GM21825 (cell line): Measurements from ENCODE around the gene CYB5R3.
A peak's percentile ranks its signal among the peaks of the same experiment; 100 is the strongest.
"Not testable (repeated sequence)": the region's sequence is repeated elsewhere in the genome, so short reads cannot be mapped to it uniquely, and the experiment has no call there.

Source experiments
- ATAC-seq: cut with Tn5 transposase; IDR thresholded peaks from one replicate; pipeline ENCODE4 v1.9.1; 2021; ENCODE audit warnings: mild to moderate bottlenecking, moderate library complexity; ENCODE audit not compliant: unreplicated experiment

CYB5R3 gene

DNA sequence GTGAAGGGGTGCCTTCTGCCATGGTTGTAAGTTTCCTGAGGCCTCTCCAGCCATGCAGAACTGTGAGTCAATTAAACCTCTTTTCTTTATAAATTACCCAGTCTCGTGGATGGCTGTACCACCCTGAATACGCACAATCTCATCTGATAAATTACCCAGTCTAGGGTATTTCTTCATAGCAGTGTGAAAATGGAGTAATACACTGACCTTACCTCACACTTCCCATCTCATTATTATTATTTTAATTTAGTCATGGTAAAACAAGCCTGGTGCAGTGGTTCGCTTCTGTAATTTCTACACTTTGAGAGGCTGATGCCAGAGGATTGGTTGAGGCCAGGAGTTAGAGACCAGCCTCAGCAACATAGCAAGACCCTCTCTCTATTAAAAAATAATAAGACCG lies 30.5 kb upstream of the CYB5R3 start:
- ATAC-seq, result no peak

DNA sequence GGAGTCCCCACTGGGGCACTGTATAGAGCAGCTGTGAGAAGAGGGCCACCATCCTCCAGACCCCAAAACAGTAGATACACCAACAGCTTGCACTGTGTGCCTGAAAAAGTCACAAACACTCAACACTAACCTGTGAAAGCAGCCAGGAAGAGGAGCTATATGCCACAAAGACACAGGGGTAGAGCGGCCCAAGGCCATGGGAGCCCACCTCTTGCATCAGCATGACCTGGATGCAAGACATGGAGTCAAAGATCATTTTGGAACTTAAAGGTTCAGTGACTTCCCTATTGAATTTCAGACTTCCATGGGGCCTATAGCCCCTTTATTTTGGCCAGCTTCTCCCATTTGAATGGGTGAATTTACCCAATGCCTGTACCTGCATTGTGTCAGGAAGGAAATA lies 29.7 kb upstream of the CYB5R3 start:
- no peak for ATAC-seq

DNA sequence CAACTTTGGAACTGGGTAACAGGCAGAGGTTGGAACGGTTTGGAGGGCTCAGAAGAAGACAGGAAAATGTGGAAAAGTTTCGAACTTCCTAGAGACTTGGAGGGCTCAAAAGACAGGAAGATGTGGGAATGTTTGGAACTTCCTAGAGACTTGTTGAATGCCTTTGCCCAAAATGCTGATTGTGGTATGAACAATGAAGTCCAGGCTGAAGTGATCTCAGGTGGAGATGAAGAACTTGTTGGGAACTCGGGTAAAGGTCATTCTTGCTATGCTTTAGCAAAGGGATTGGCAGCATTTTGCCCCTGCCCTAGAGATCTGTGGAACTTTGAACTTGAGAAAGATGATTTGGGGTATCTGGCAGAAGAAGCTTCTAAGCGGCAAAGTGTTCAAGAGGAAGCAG lies 28.7 kb upstream of the CYB5R3 start:
- not testable (repeated sequence) for ATAC-seq

DNA sequence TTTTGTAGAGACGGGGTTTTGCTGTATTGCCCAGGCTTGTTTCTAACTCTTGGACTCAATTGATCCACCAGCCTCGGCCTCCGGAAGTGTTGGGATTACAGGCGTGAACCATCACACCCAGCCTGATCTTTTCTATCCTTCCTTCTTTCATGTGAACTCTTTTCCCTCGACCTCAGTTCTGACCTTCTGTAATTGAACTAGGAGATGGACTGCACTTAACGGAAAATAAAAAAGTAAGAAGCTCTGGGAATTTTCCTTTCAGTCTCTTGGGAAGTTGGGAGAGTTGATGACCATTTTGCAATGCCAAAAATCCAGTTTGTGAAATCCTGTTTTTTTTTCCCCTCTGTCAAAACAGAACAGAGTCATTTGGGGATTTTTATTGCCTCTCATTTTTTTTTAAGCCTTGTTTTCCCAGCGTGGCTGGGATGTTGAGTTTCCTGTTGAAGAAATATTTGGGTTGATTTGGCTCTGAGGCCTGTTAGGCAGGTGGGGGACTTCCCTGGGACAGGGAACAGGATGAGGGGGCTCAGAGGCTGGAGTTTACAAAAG lies 26.9 kb upstream of the CYB5R3 start:
- no peak for ATAC-seq

DNA sequence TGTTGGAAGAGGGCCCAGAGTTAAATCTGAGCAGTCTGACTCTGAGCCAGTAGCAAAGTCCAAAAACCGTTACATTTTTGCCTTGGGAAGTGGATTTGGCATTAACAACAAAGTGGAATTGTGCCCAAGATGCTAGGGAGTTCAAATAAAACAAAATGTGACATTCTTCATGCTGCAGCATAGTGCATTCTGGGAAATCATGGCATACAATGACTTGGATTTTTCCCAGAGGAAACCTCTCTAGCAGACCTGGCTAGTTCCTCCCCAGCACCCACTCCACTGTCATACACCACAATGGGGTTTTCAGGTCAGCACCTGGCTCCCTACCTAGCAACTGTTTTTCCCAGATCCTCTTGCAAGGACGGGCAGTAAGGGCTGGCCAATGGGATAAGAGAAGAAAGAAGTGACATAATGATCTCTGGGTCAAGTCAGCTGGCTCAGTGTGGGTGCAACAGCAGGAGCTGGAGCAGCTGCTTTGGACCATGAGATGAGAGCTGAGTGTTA lies 24.8 kb upstream of the CYB5R3 start:
- no peak for ATAC-seq

DNA sequence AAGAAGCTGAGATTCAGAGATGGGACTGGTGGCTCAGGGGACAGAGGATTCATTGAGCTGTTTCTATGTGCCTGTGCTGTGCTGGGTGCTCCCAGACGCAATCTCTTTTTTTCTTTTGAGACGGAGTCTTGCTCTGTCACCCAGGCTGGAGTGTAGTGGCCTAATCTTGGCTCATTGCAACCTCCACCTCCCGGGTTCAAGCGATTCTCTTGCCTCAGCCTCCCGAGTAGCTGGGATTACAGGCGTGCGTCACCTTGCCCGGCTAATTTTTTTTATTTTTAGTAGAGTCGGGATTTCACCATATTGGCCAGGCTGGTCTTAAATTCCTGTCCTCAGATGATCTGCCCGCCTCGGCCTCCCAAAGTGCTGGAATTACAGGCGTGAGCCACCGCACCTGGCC lies 23.9 kb upstream of the CYB5R3 start:
- not testable (repeated sequence) for ATAC-seq

DNA sequence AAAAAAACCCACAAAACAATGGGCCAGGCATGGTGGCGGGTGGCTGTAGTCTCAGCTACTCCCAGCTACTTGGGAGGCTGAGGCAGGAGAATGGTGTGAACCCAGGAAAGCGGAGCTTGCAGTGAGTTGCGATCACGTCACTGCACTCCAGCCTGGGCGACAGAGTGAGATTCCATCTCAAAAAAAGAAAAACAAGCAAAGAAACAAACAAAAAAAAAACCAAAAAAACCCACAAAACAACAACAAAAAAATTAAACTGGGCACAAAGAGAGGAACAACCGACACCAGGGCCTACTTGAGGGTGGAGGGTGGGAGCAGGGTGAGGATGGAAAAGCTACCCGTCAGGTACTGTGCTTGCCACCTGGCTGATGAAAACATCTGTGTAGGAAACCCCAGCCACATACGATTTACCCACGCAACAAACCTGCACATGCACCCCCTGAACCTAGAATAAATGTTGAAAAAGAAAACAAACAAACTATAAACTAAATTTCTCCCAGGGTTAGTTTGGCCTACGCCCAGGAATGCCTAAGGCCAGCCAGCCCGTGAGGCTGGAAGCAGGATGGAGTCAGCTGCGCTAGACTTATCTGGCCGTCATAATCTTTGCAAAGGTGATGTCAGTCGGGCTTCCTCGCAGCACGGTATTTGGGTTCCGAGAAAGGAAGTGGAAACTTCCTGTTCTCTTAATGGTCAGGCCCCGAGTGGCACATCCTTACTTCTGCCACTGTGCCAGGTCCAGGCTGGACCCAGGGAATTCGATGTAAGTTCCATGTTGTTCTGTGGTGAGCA lies 21.9 kb upstream of the CYB5R3 start:
- no peak for ATAC-seq

DNA sequence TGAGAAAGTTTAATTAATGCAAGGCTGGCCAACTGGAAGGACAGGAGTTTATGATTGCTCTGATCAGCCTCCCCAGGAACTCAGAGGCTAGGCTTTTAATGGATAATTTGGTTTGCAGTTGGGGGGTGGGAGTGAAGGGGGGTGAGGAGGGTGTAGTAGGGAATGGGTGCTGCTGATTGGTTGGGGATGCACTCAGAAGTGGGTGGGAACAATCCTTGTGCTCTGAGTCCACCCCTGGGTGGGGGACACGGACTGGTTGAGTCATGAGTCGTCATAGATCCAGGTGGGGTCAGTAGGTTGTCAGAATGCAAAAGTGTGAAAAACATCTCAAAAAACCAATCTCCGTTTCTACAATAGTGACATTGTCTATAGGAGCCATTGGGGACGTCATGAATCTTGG lies 20.9 kb upstream of the CYB5R3 start:
- no peak for ATAC-seq

DNA sequence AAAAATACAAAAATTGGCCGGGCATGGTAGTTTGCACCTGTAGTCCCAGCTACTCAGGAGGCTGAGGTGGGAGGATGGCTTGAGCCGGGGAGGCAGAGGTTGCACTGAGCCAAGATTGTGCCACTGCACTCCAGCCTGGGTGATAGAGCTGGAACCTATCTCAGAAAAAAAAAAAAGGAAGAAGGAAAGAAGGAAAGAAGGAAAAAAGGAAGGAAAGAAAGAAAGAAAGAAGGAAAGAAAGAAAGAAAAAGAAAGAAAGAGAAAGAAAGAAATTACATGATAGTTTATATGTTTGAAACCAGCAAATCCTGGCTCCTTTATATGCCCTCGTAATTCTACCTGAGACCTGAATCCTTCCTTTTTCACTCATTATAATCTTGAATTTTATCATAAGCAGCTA lies 17.2 kb upstream of the CYB5R3 start:
- not testable (repeated sequence) for ATAC-seq

DNA sequence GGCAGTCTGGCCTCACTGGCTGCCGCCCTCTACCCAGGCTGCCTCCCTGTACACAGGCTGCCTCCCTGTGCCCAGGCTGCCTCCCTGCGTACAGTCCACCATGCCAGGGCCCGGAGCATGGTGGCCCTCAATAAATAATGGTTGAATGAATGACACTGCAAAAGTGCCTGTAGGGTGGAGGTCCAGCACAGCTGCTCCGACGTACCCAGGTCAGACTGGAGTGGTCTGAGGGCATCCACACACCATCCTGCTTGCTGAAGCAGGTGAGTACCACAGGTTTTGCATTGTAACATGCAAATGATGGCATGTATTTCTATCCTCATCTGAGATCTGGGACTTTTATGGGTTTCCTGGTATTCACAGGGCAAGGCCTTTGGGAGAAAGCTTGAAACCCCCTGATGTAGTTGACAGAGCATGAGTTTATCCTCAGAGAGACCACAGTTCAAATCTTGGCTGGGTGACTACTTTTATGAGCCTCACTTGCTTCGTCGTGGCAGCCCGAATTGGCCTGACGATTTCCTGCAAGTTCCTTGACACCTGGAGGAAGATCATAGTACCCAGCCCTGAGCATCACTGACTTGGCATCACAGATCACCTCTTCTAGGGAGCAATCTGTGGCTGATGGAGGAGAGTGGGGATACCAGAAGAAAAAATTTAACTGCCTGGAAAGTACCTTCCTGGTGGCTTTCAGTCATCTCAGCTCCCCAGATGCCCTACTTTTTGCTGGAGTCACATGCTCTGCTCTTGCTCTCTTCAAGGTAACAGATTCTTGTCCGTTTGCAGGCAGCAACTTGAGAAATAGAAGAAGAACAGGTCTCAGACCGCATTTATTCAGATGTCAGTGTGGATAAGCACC lies 16.0 kb upstream of the CYB5R3 start:
- no peak for ATAC-seq

DNA sequence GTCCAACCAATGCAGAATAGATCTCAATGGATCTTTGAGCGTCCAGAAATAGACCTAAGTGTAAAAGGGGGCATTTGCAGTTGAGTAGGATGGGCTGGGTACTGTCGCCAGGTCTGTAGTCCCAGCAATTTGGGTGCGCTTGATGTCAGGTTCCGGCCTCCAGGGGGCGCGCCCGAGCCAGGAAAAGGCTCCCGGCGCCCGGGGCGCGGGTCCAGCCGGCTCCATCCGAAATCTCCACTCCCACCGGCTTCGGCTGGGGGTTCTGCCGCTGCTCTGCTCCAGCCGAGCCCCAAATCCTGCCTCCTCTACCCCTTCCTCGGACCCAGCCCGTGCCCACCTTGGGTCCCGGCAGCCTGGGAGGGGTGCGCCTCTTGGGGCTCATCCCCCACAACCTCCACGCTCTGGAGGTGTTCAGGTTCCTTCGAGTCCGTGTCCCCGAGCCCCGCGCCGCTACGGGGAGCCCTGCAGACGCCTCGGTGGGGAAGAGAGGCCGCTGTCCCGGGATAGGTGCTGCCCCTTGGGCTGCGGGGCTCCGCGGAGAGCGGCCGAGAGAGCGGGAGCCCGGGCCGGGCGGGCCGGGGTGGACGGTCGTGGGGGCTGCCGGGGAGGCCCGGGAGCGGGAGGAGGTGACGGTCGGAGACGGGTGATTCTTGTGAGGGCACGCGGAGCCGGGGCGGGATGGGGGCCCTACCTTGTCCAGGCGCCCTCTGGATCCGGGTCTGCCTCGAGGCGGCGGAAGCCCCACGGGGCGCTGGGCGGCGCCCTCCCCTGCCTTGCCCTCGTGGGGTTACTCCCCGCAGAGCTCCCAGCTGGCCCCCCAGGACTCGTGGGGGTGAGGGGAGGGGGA lies 13.0 kb upstream of the CYB5R3 start:
- ATAC-seq, result no peak

DNA sequence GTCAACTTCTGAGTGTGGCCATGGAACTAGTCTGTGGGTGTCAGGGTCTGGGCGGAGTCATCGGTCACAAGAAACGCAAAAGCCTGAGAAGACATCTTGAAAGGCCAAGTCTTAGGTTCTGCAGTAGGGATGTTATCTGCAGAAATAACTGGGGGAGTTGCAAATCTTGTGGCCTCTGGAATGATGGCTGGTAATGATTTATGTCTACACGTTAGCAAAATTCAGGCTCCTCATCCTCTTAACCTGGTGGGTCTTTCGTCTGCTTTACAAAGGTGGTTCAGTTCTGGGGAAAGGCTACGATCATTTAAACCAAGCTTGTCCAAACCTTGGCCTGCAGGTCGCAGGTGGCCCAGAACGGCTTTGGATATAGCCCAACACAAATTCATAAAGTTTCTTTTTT lies 7.4 kb upstream of the CYB5R3 start:
- ATAC-seq, result no peak

DNA sequence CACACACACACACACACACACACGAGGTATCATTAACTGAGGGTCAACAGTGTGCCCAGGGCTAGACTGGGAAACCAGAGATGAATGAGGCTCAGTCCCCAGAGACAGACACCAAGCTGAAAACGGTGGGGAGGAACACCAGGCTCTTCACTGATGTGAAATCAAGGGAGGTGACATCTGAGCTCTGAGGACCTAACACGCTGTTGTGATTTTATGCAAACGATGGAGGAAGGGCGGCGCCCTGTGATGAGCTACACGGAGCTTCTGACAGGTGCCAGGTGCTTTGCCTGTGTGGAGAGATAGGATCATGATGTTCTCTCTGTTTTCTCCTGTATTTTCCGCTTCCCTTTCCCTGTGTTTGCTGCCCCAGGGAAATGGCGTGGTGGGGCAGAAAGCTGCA lies 6.5 kb upstream of the CYB5R3 start:
- ATAC-seq, result no peak

DNA sequence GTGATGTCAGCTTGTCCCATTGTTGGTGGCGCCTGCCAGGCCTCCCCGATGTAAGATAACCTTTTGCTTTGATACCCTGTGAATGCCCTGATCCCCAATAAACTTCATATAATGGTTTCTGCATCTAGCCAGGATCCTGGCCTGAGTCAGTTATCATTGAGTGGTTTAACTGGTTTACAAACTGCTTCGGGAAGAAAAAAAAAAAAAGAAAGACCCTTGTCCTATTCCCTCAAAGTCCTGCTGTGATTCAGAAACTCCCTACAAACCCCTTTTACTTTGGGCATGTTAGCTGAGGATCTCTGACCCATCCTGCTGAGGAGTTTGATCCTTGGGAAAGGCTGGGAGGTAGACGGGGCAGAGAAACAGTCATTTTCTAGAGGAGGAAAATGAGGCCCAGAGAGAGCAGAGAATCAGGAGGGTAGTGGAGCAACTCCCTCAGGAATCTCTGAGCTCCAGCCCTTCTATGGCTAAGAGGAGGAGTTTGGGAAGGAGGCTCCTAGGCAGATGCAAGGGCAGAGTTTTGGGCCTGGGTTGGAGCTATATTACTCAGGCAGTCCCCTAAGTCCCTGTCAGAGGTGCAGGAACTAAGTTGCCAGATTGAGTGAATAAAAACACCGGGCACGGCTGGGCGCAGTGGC lies 5.4 kb upstream of the CYB5R3 start:
- ATAC-seq, result no peak

DNA sequence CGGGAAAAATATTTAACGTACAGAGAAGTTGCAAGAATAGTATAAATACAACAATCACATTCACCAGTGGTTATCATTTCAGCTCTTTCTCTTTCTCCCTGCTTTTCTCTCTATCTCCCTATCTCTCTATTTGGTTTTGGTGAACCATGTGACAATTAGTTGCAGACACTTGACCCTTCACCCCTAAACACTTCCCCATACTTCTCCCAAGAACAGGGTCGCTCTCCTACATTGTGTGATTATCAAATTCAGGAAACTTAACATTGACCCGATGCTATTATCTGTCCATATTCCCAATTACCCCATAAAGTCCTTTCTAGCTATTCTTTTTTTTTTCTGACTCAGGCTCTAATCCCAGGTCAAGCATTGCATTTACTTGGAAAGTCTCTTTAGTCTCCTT lies 4.8 kb upstream of the CYB5R3 start:
- no peak for ATAC-seq

DNA sequence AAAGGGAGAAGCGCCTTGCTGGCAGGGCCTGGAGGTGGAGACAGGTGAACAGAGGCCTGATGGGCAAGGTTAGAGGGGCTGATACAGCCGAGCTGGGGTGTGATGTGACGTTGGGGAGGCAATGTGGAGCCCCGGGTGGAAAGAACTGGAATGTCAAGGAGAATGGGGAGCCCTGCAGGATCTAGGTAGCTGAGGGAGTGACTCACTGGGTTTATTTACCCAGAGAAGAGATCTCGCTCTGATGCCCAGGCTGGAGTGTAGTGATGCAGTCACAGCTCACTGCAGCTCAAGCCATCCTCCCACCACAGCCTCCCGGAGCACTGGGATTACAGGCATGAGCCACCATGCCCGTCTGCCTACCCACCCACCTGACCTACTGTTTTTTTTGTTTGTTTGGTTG lies 1.9 kb upstream of the CYB5R3 start:
- no peak for ATAC-seq

DNA sequence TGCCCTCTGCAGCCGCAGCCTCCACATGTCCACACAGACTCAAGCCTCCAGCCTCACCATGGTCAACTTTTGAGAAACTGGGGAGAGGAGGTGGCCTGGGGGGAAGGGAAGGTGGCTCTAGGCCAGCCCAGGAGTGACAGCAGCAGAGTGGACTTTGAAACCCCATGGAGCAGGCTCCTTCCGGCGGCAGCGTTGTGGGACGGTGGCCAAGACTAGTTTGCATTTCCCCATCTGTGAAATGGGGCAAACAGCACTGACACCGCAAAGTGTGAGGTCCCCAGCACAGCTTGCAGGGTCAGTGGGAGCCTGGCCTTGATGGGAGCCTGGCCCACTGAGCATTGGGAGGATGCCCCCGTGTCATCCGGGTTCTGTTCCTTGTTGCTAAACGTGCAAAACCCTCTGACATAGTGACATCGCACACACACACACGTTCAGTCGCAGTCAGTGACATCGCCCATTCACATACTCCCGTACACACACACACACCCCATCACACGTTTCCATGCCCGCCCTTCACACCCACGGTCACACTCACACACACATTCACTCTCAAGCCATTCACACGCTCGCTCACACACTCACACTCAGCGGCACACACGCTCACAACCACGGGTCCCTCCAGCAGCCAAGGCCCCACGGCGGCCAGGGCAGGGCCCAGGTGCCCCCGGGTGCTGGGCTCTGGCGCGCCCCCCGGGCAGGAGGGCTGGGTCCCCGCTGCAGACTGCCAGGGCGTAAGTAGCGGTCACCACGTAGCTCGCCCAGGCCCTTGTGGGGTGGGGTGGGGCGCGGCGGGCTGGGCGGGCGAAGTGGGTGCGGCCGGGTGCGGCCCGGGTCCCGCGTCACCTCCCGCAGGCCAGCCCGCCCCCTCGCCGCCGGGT lies 585 bp downstream of the CYB5R3 start:
- ATAC-seq, result peak; percentile 41

DNA sequence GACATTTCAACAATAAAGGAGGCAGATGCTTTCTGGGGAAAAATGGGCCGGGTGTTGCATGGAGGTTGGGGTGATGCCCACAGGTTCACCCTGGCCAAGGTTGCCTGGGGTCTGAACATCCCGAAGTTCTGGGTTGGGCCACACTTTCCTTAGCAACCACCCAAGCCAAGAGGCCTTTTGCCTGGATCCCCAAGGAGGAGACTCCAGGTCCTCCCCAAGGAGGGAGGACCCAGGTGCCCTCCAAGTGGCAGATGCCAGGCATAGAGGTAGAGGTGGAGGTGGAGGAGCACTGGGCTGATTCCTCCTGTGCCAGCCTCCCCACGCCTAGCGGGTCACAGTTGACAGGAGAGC lies 1.2 kb downstream of the CYB5R3 start:
- no peak for ATAC-seq
